IPS DF 4.7 (cell line): Measurements from ENCODE around the gene VPS11.
"Not testable (repeated sequence)": the region's sequence is repeated elsewhere in the genome, so short reads cannot be mapped to it uniquely, and the experiment has no call there.

Source experiments
- DNase-seq: peaks from one replicate; pipeline ENCODE4 v3.0.0-alpha.2; 2013; ENCODE audit warnings: low spot score; ENCODE audit errors: extremely low read depth

Gene VPS11

GRCh38 chr11:119101759-119102423 lies 34.3 kb downstream of the VPS11 start, which contains the start of gene DPAGT1:
DPAGT1 (minus strand) TSS chr11:119101853; CDS start chr11:119101655, 198 bp downstream.
- peak; percentile 95 for DNase-seq

GRCh38 chr11:119103161-119103664 lies 35.6 kb downstream of the VPS11 start:
- DNase-seq: not testable (repeated sequence)

GRCh38 chr11:119103793-119104192 lies 36.2 kb downstream of the VPS11 start:
- DNase-seq: no peak

- no peak for DNase-seq
These were observed 39.2 kb downstream of the VPS11 start, which contains the start of gene C2CD2L for GRCh38 chr11:119106564-119107537. C2CD2L (plus strand) TSS chr11:119107344; CDS start chr11:119107742, 398 bp downstream.

GRCh38 chr11:119107538-119108145 lies 40.0 kb downstream of the VPS11 start:
- DNase-seq: no peak

GRCh38 chr11:119108146-119108856 lies 40.7 kb downstream of the VPS11 start:
- no peak for DNase-seq

- no peak for DNase-seq
These were observed 41.2 kb downstream of the VPS11 start for GRCh38 chr11:119108857-119109221.

- DNase-seq: no peak
These were observed 42.2 kb downstream of the VPS11 start for GRCh38 chr11:119109843-119110242.

GRCh38 chr11:119110439-119110838 lies 42.8 kb downstream of the VPS11 start:
- DNase-seq: no peak

GRCh38 chr11:119111361-119111925 lies 43.8 kb downstream of the VPS11 start:
- DNase-seq: no peak

- no peak for DNase-seq
These were observed 44.8 kb downstream of the VPS11 start for GRCh38 chr11:119112314-119113020.

- no peak for DNase-seq
These were observed 46.1 kb downstream of the VPS11 start for GRCh38 chr11:119113716-119114115.

- DNase-seq: no peak
These were observed 46.7 kb downstream of the VPS11 start for GRCh38 chr11:119114351-119114750.

- DNase-seq: no peak
These were observed 48.0 kb downstream of the VPS11 start for GRCh38 chr11:119115484-119116234.

GRCh38 chr11:119116235-119116594 lies 48.6 kb downstream of the VPS11 start:
- DNase-seq: no peak

GRCh38 chr11:119116601-119117000 lies 49.0 kb downstream of the VPS11 start:
- DNase-seq: no peak

GRCh38 chr11:119117004-119117706 lies 49.5 kb downstream of the VPS11 start:
- no peak for DNase-seq

- DNase-seq: no peak
These were observed 50.6 kb downstream of the VPS11 start for GRCh38 chr11:119118227-119118626.

GRCh38 chr11:119118946-119119345 lies 51.3 kb downstream of the VPS11 start:
- no peak for DNase-seq
